IgD-negative memory B cell (primary cell): Measurements from ENCODE around the gene LYRM9. TPM values are rescaled to one million over a fixed set of nuclear protein-coding genes. Genes with fewer than 3 reads are reported as not detected.
"Not testable (repeated sequence)": the region's sequence is repeated elsewhere in the genome, so short reads cannot be mapped to it uniquely, and the experiment has no call there.

Source experiments
- H3K27ac Mint-ChIP-seq, 3 donors: one replicate each; pipeline ENCODE4 v1.8.0; 2020 to 2022; ENCODE audit warnings: mild to moderate bottlenecking in 3 of 3, mixed read lengths in 3 of 3, moderate library complexity in 1 of 3
- H3K27me3 Mint-ChIP-seq: one replicate; pipeline ENCODE4 v1.8.0; 2021; ENCODE audit warnings: mixed read lengths
- H3K36me3 Mint-ChIP-seq: one replicate; pipeline ENCODE4 v1.8.0; 2020; ENCODE audit warnings: mild to moderate bottlenecking, mixed read lengths
- H3K4me1 Mint-ChIP-seq, 3 donors: one replicate each; pipeline ENCODE4 v1.8.0; 2020 to 2022; ENCODE audit warnings: mixed read lengths in 3 of 3, mild to moderate bottlenecking in 1 of 3
- H3K4me3 Mint-ChIP-seq, 4 donors: one replicate each; pipeline ENCODE4 v1.8.0; 2020 to 2022; ENCODE audit warnings: mild to moderate bottlenecking in 4 of 4, mixed read lengths in 4 of 4, moderate library complexity in 3 of 4
- H3K9me3 Mint-ChIP-seq, 3 donors: one replicate each; pipeline ENCODE4 v1.8.0; 2020 to 2021; ENCODE audit warnings: mixed read lengths in 3 of 3, mild to moderate bottlenecking in 1 of 3
- polyA plus RNA-seq: library from polyadenylated mRNA; unstranded; fragments of 300-500 nt; fragmentation: Illumina TruSeq; gene quantifications from one replicate; pipeline ENCODE4 v1.2.3, GENCODE V29; 2021

Gene LYRM9
- polyA plus RNA-seq, 1 donor from 2014 or later: 16.4 TPM

DNA sequence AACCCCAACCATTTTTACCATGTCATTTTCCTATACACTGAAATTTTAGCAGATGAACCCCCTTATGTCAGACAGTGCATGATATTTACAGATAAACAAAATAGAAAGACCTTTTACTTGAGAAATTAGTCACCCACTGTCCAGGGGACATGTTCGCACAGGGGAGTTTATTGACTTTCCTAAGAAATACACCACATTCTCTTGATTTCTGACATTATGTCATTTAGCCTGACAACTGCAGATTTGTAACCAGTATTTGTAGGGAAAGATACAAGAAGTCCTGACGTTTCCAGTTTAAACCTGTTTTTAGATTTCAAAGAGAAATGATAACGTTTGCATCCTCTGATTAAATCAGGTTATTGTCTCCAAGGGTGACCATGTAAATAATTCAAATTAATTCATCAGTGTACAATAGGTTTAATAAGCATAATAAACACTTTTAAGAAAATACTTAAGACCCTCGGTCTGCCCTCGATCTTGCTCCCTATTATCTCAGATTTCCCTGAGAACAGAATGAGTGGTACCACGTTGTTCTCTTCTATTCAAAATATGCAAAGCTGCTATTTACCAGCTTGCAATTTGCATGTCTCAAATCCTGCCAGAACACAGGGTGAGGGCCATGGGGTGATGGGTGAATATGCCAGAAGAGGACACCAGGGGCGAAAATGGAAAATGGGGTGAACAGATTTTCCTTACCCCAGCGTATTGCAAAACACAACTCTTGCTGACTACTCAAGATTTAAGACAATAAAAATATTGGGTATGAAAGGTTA, 2.1 kb upstream of the LYRM9 start:
- Mint-ChIP-seq H3K27ac (peak overlapping the region in 1 of 3 donors; percentile 23), H3K9me3 (no peaks in the 10 kb centered on the region), H3K27me3 (peaks cover 7% of the 10 kb centered on the region), H3K4me3 (peak overlapping the region in 1 of 4 donors; percentile 24), H3K36me3 (no peaks in the 10 kb centered on the region), H3K4me1 (peaks cover 13 to 22% (median 21%) of the 10 kb centered on the region in 3 donors)

- peaks cover 7% of the 10 kb centered on the region for H3K27me3 Mint-ChIP-seq
- peaks cover 13 to 22% (median 21%) of the 10 kb centered on the region in 3 donors for H3K4me1 Mint-ChIP-seq
- H3K27ac Mint-ChIP-seq: peak overlapping the region; percentile 46 to 91 (median 57)
- no peaks in the 10 kb centered on the region for H3K9me3 Mint-ChIP-seq
- H3K36me3 Mint-ChIP-seq: peaks cover 2% of the 10 kb centered on the region
- H3K4me3 Mint-ChIP-seq: peak overlapping the region; percentile 83 to 94 (median 90)
These were observed 807 bp upstream of the LYRM9 start for GRCh38 chr17:27893841-27894503.

DNA sequence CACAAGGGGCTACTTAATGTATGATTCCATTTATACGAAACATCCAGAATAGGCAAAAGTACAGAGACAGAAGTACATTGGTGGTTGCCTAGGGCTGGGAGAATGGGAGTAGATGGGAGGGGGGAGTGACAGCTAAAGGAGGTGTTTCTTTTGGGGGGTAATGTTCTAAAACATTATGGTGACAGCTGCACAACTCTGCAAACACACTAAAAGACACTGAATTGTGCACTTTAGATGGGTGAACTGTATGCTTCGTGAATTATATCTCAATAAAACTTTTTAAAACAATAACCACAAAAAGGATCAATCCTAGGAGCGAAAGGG, 661 bp downstream of the LYRM9 start:
- Mint-ChIP-seq H3K27me3 (peaks cover 7% of the 10 kb centered on the region), H3K4me1 (peaks cover 13 to 26% (median 24%) of the 10 kb centered on the region in 3 donors), H3K4me3 (peak overlapping the region; percentile 83 to 95 (median 93)), H3K36me3 (peaks cover 2% of the 10 kb centered on the region), H3K27ac (peak overlapping the region; percentile 53 to 90 (median 77)), H3K9me3 (no peaks in the 10 kb centered on the region)

DNA sequence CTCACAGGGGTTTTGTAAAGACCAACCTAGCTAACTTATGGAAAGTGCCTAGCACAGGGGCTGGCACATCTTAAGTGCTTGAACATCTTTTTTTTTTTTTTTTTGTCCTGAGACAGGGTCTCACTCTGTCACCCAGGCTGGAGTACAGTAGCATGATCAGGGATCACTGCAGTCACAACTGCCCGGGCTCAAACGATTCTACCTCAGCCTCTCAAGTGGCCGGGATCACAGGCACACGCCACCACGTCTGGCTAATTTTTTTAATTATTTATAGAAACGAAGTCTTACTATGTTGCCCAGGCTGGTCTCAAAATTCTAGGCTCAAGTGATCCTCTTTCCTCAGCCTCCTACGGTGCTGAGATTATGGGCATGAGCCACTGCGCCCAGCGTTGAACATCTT, 1.3 kb downstream of the LYRM9 start:
- Mint-ChIP-seq H3K4me1 (peaks cover 13 to 29% (median 24%) of the 10 kb centered on the region in 3 donors), H3K4me3 (peak overlapping the region in 1 of 4 donors; percentile 94), H3K27ac (peak overlapping the region in 1 of 3 donors; percentile 77), H3K27me3 (peaks cover 7% of the 10 kb centered on the region), H3K36me3 (peaks cover 2% of the 10 kb centered on the region), H3K9me3 (no peaks in the 10 kb centered on the region)

- H3K27ac Mint-ChIP-seq: no peak overlapping the region
- H3K4me3 Mint-ChIP-seq: peak overlapping the region in 1 of 4 donors; percentile 5
- H3K4me1 Mint-ChIP-seq: peaks cover 13 to 30% (median 24%) of the 10 kb centered on the region in 3 donors
- H3K9me3 Mint-ChIP-seq: no peaks in the 10 kb centered on the region
- peaks cover 5% of the 10 kb centered on the region for H3K36me3 Mint-ChIP-seq
- H3K27me3 Mint-ChIP-seq: peaks cover 6% of the 10 kb centered on the region
These were observed 3.4 kb downstream of the LYRM9 start for GRCh38 chr17:27889711-27890251.

- no peaks in the 10 kb centered on the region for H3K27me3 Mint-ChIP-seq
- H3K36me3 Mint-ChIP-seq: peaks cover 6% of the 10 kb centered on the region
- H3K4me1 Mint-ChIP-seq: peaks cover 10 to 22% (median 20%) of the 10 kb centered on the region in 3 donors
- no peaks in the 10 kb centered on the region for H3K9me3 Mint-ChIP-seq
- H3K4me3 Mint-ChIP-seq: no peak overlapping the region
- no peak overlapping the region for H3K27ac Mint-ChIP-seq
These were observed 4.2 kb downstream of the LYRM9 start for GRCh38 chr17:27888945-27889344.

- H3K36me3 Mint-ChIP-seq: peaks cover 8% of the 10 kb centered on the region
- peaks cover 4 to 15% (median 13%) of the 10 kb centered on the region in 3 donors for H3K4me1 Mint-ChIP-seq
- H3K4me3 Mint-ChIP-seq: no peak overlapping the region
- peak overlapping the region in 1 of 3 donors; percentile 20 for H3K27ac Mint-ChIP-seq
- no peaks in the 10 kb centered on the region for H3K9me3 Mint-ChIP-seq
- H3K27me3 Mint-ChIP-seq: no peaks in the 10 kb centered on the region
These were observed 5.1 kb downstream of the LYRM9 start for GRCh38 chr17:27888067-27888466.

DNA sequence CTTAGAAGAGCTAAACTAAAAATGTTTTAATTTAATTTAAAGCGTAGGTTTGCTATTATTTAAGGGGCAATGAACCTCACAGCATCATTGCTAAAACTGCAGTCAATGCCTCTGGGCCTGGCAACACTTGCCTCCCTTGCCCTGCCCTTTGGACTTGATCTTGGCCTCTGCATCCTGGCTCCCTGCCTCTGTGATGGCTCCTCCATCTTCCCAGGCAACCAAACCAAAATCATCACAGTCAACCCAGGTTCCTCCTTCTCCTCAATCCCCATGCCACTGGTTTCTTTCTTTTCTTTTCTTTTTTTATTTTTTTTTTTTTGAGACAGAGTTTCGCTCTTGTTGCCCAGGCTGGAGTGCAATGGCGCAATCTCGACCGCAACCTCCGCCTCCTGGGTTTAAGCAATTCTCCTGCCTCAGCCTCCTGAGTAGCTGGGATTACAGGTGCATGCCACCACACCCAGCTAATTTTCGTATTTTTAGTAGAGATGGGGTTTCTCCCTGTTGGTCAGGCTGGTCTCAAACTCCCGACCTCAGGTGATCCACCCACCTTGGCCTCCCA, 6.7 kb downstream of the LYRM9 start:
- not testable (repeated sequence) for H3K9me3 Mint-ChIP-seq

DNA sequence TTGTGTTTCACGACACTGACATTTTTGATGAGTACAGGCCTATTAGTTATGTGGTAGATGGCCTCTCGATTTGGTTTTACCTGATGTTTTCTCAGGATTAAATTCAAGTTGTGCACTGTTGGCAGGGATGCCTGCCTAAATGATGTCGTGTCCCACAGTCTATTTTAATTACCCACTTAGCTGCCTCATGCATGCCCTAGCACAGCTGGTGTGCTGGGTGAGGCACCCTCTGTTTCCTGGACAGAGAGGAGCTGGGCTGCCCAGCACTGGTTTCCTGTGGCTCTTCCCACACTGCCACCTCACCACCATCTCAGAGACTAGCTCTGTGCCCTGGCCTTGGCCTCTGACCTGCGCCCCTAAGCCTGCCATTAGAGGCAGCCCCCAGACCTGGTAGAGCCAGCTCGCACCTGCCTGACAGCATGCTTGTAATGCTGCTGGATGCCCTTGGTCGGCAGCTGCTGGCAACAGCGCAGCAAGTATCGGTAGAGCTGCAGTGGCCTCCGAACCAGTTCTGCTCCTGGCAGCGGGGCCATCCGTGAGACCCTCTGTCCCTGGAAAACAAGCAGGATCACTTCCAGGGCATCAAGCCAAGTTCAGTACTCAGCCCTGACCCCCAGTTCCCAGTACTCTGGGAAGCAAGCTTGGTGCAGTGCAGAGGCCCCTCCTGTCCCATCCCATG, 10.9 kb downstream of the LYRM9 start:
- H3K9me3 Mint-ChIP-seq: no peaks in the 10 kb centered on the region

More for the DNA sequence above, 6.7 kb downstream of the LYRM9 start:
- not testable (repeated sequence) for H3K27ac Mint-ChIP-seq, H3K36me3 Mint-ChIP-seq, H3K27me3 Mint-ChIP-seq, H3K4me3 Mint-ChIP-seq, H3K4me1 Mint-ChIP-seq

GRCh38 chr17:27879987-27880608, 13.1 kb downstream of the LYRM9 start:
- H3K4me1 Mint-ChIP-seq: peaks cover 0 to 4% (median 0%) of the 10 kb centered on the region in 3 donors
- H3K4me3 Mint-ChIP-seq: no peak overlapping the region
- no peak overlapping the region for H3K27ac Mint-ChIP-seq
- no peaks in the 10 kb centered on the region for H3K9me3 Mint-ChIP-seq
- H3K27me3 Mint-ChIP-seq: no peaks in the 10 kb centered on the region
- peaks cover 12% of the 10 kb centered on the region for H3K36me3 Mint-ChIP-seq

More for the DNA sequence above, 10.9 kb downstream of the LYRM9 start:
- H3K36me3 Mint-ChIP-seq: peaks cover 14% of the 10 kb centered on the region
- H3K4me1 Mint-ChIP-seq: peaks cover 2 to 4% (median 4%) of the 10 kb centered on the region in 3 donors
- no peak overlapping the region for H3K27ac Mint-ChIP-seq
- no peak overlapping the region for H3K4me3 Mint-ChIP-seq
- no peaks in the 10 kb centered on the region for H3K27me3 Mint-ChIP-seq

DNA sequence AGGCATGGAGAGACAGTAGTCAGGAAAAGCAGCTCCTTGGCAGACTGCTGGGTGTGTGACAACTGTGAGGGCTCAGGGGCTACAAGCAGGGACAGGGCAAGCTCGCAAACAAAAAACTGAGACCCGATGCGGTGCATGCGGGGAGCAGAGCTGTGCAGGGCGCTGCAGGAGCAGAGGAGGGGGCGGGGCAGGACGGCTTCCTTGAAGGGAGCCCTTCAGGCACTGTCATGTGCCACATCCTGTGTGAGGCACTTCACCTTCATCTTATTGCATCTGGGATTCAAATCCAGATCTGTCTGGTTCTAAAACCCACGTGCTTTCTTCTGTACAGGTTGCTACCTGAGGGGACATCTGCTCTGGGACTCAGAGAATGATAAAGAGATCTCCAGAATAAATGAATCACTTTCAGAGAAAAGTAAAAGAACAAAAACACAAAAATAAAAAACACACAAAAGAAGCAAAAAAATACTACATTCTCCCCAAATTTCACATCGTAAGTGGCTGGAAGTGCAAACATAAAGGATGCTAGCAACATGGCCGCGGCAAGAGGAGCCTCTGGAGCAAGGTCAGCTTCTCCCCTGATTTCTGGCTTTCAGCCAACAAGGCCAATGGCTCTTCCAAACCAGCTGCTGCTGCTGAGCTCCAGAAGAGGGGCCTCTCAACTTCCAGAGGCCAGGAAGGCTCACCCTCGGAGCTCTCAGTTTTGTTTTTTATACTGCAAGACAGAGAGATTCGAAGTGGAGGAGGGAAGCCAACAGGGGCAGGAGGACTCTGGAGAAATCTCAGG, 14.2 kb downstream of the LYRM9 start:
- Mint-ChIP-seq H3K27me3 (no peaks in the 10 kb centered on the region), H3K36me3 (peaks cover 12% of the 10 kb centered on the region), H3K9me3 (no peaks in the 10 kb centered on the region), H3K27ac (peak overlapping the region in 1 of 3 donors; percentile 23), H3K4me3 (no peak overlapping the region), H3K4me1 (peaks cover 0 to 4% (median 0%) of the 10 kb centered on the region in 3 donors)

- no peaks in the 10 kb centered on the region for H3K4me1 Mint-ChIP-seq
- peaks cover 2% of the 10 kb centered on the region for H3K27me3 Mint-ChIP-seq
- H3K4me3 Mint-ChIP-seq: no peak overlapping the region
- peaks cover 0 to 7% (median 2%) of the 10 kb centered on the region in 3 donors for H3K9me3 Mint-ChIP-seq
- H3K27ac Mint-ChIP-seq: no peak overlapping the region
- H3K36me3 Mint-ChIP-seq: peaks cover 4% of the 10 kb centered on the region
These were observed 19.4 kb downstream of the LYRM9 start for GRCh38 chr17:27873746-27874145.

DNA sequence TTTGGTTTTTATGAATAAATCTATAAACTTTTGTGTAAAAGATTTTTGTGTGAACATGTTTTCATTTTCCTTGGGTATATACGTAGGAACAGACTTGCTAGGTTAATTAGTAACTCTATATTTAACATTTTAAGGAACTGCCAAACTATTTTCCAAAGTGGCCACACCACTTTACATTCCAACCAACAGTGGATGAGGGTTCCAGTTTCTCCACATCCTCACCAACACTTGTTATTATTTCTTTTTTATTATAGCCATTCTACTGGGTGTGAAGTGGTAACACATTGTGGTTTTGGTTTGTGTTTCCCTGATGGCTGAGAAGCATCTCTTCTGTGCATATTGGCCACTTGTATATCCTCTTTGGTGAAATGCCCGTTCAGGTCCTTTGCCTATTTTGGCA, 20.0 kb downstream of the LYRM9 start:
- Mint-ChIP-seq H3K27me3 (peaks cover 2% of the 10 kb centered on the region), H3K27ac (no peak overlapping the region), H3K36me3 (peaks cover 3% of the 10 kb centered on the region), H3K4me1 (no peaks in the 10 kb centered on the region), H3K9me3 (peaks cover 0 to 7% (median 2%) of the 10 kb centered on the region in 3 donors), H3K4me3 (no peak overlapping the region)

DNA sequence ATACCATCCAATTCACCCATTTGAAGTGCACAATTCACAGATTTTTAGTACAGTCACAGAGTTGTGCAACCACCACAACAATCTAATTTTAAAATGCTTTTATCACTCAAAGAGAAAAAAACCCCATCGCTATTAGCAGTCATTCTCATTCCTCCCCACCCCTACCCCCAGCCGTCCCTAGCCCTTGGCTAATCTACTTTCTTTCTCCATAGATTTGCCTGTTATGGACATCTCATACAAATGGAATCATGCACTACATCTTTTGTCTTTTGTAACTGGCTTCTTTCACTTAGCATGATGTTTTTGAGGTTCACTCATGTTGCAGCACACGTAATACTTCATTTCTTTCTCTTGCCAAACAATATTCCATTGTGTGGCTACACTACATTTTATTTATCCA, 20.4 kb downstream of the LYRM9 start:
- Mint-ChIP-seq H3K36me3 (peaks cover 2% of the 10 kb centered on the region), H3K27me3 (peaks cover 2% of the 10 kb centered on the region), H3K9me3 (peaks cover 0 to 7% (median 2%) of the 10 kb centered on the region in 3 donors), H3K27ac (no peak overlapping the region), H3K4me1 (no peaks in the 10 kb centered on the region), H3K4me3 (no peak overlapping the region)
